Measurements from ENCODE around the gene CHRNA5. TPM values are rescaled to one million over a fixed set of nuclear protein-coding genes. Genes with fewer than 3 reads are reported as not detected.

CHRNA5 gene
- total RNA-seq, 1 donor from 2014 or later: 9.1 TPM

GRCh38 chr15:78629716-78630065 lies 64.4 kb downstream of the CHRNA5 start:
- no peak for DNase-seq (ENCODE audit: low read depth)
- no peak overlapping the region for H3K4me3 ChIP-seq (ENCODE audit: low read depth, low read length)
- no peak for TF ChIP-seq CTCF (conservative IDR thresholded peaks at IDR 0.05; ENCODE audit: low read depth, low read length)

GRCh38 chr15:78630886-78631633 lies 65.7 kb downstream of the CHRNA5 start:
- no peak for TF ChIP-seq CTCF (conservative IDR thresholded peaks at IDR 0.05; ENCODE audit: low read depth, low read length)
- no peak for DNase-seq (ENCODE audit: low read depth)
- no peak overlapping the region for H3K4me3 ChIP-seq (ENCODE audit: low read depth, low read length)

- no peak for DNase-seq (ENCODE audit: low read depth)
- no peak overlapping the region for H3K4me3 ChIP-seq (ENCODE audit: low read depth, low read length)
- no peak for TF ChIP-seq CTCF (conservative IDR thresholded peaks at IDR 0.05; ENCODE audit: low read depth, low read length)
Observed at GRCh38 chr15:78633348-78633747, 68.0 kb downstream of the CHRNA5 start.

GRCh38 chr15:78634210-78635145 lies 69.2 kb downstream of the CHRNA5 start:
- no peak for TF ChIP-seq CTCF (conservative IDR thresholded peaks at IDR 0.05; ENCODE audit: low read depth, low read length)
- no peak for DNase-seq (ENCODE audit: low read depth)
- no peak overlapping the region for H3K4me3 ChIP-seq (ENCODE audit: low read depth, low read length)

- TF ChIP-seq CTCF (conservative IDR thresholded peaks at IDR 0.05; ENCODE audit: low read depth, low read length): no peak
- H3K4me3 ChIP-seq (ENCODE audit: low read depth, low read length): no peak overlapping the region
- DNase-seq (ENCODE audit: low read depth): no peak
Observed at GRCh38 chr15:78635346-78635745, 70.0 kb downstream of the CHRNA5 start.

GRCh38 chr15:78636378-78636859 lies 71.1 kb downstream of the CHRNA5 start:
- H3K4me3 ChIP-seq (ENCODE audit: low read depth, low read length): no peak overlapping the region
- TF ChIP-seq CTCF (conservative IDR thresholded peaks at IDR 0.05; ENCODE audit: low read depth, low read length): no peak
- DNase-seq (ENCODE audit: low read depth): no peak

Measured in epithelial cell of proximal tubule (primary cell).